ENCODE results near the gene USH2A.

Gene USH2A

DNA sequence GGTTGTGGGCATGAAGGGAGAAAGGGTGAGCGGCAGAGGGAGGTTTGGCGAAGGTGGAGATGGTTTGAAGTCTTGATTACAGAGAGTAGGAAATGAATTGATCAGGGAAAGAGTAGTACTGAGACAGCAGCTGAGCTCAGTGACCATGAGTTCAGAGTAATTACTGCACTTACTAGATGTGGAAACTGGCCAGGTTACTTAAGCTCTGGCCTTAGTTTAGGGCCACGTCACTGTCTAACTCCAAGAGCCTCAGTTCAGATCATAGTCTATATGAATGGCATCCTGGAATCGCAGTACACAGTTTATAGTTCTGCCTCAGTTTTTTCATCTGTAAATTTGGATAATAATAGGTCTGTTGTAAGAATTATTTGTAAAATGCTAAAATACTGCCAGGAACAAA lies 778.1 kb downstream of the USH2A start:
- Histone ChIP-seq H3F3A (ENCODE audit: insufficient read depth) (no peaks in the 10 kb centered on the region), H3K4me3 (ENCODE audit: insufficient read depth, low read length, poor library complexity, severe bottlenecking) (no peak overlapping the region), H3K4me2 (ENCODE audit: low read depth, low read length, poor library complexity, severe bottlenecking) (no peak overlapping the region), H3K27ac (ENCODE audit: low read depth, low read length) (no peak overlapping the region), H3K9me3 (ENCODE audit: insufficient read depth, low read length) (no peaks in the 10 kb centered on the region), H3K9ac (ENCODE audit: low read length) (no peak overlapping the region), H3K79me2 (ENCODE audit: insufficient read depth, low read length) (no peaks in the 10 kb centered on the region), H4K20me1 (ENCODE audit: low read depth, low read length) (no peaks in the 10 kb centered on the region), H3K27me3 (ENCODE audit: low read length) (no peaks in the 10 kb centered on the region), H2AFZ (ENCODE audit: low read depth, low read length, severe bottlenecking) (no peak overlapping the region), H3K36me3 (ENCODE audit: low read length) (no peaks in the 10 kb centered on the region), H3K9me2 (replicated peaks; ENCODE audit: insufficient read depth, low read length) (no peaks in the 10 kb centered on the region)
- TF ChIP-seq EZH2phosphoT487 (conservative IDR thresholded peaks at IDR 0.05; ENCODE audit: low read length), result no peak
- TF ChIP-seq, protein P1, sequence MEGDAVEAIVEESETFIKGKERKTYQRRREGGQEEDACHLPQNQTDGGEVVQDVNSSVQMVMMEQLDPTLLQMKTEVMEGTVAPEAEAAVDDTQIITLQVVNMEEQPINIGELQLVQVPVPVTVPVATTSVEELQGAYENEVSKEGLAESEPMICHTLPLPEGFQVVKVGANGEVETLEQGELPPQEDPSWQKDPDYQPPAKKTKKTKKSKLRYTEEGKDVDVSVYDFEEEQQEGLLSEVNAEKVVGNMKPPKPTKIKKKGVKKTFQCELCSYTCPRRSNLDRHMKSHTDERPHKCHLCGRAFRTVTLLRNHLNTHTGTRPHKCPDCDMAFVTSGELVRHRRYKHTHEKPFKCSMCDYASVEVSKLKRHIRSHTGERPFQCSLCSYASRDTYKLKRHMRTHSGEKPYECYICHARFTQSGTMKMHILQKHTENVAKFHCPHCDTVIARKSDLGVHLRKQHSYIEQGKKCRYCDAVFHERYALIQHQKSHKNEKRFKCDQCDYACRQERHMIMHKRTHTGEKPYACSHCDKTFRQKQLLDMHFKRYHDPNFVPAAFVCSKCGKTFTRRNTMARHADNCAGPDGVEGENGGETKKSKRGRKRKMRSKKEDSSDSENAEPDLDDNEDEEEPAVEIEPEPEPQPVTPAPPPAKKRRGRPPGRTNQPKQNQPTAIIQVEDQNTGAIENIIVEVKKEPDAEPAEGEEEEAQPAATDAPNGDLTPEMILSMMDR (IDR thresholded peaks at IDR 0.05; ENCODE audit: insufficient read depth, low read length, poor library complexity, severe bottlenecking), result no peak

- no peak overlapping the region for H3K27ac ChIP-seq (ENCODE audit: low read depth, low read length)
- TF ChIP-seq EZH2phosphoT487 (conservative IDR thresholded peaks at IDR 0.05; ENCODE audit: low read length), result no peak
- TF ChIP-seq, protein P1 (IDR thresholded peaks at IDR 0.05; ENCODE audit: insufficient read depth, low read length, poor library complexity, severe bottlenecking), result no peak
- no peaks in the 10 kb centered on the region for H3K79me2 ChIP-seq (ENCODE audit: insufficient read depth, low read length)
- no peaks in the 10 kb centered on the region for H4K20me1 ChIP-seq (ENCODE audit: low read depth, low read length)
- no peaks in the 10 kb centered on the region for H3K27me3 ChIP-seq (ENCODE audit: low read length)
- no peak overlapping the region for H2AFZ ChIP-seq (ENCODE audit: low read depth, low read length, severe bottlenecking)
- no peaks in the 10 kb centered on the region for H3K9me3 ChIP-seq (ENCODE audit: insufficient read depth, low read length)
- H3K4me2 ChIP-seq (ENCODE audit: low read depth, low read length, poor library complexity, severe bottlenecking), result no peak overlapping the region
- no peak overlapping the region for H3K4me3 ChIP-seq (ENCODE audit: insufficient read depth, low read length, poor library complexity, severe bottlenecking)
- no peaks in the 10 kb centered on the region for H3K9me2 ChIP-seq (replicated peaks; ENCODE audit: insufficient read depth, low read length)
- no peaks in the 10 kb centered on the region for H3K36me3 ChIP-seq (ENCODE audit: low read length)
- no peaks in the 10 kb centered on the region for H3F3A ChIP-seq (ENCODE audit: insufficient read depth)
- H3K9ac ChIP-seq (ENCODE audit: low read length), result no peak overlapping the region
Observed at GRCh38 chr1:215643592-215644321, 779.5 kb downstream of the USH2A start.

DNA sequence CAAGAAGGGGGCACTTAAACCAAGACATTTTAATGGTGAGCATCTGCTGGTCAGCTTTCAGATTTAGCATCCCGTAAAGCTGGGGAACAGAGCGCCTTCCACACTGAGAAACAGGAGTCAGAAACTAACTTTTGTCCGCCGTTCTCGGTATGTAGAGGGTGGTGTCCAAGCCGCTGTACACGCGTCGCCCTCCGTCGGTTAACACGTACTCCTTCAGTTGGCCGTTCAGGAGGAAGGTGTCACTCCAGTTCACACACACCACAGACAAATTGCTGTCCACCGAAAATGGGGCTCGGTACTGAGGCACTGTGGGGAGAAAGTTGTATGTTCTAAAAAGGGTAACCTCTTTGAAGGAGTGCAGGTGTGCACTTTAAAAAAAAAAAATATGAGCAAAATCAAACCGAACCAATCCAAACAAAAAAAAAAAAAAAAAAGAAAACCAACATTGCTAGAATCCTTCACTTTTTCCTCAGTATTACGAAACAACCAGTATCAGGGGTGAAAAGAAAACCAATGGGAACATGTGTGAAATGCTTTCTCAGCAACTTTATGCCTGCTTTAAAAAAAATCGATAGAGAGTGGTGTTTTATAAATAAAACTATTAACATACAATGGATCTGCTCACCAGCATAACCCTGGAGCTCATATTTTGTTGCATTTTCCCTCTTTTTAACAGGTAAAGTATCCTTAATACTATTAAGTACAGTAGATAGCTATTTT lies 782.7 kb downstream of the USH2A start:
- H3K9me3 ChIP-seq (ENCODE audit: insufficient read depth, low read length), result no peaks in the 10 kb centered on the region
- H3K27ac ChIP-seq (ENCODE audit: low read depth, low read length), result no peak overlapping the region
- no peaks in the 10 kb centered on the region for H3K9me2 ChIP-seq (replicated peaks; ENCODE audit: insufficient read depth, low read length)
- no peaks in the 10 kb centered on the region for H3F3A ChIP-seq (ENCODE audit: insufficient read depth)
- no peaks in the 10 kb centered on the region for H3K36me3 ChIP-seq (ENCODE audit: low read length)
- H3K4me2 ChIP-seq (ENCODE audit: low read depth, low read length, poor library complexity, severe bottlenecking), result no peak overlapping the region
- H3K9ac ChIP-seq (ENCODE audit: low read length), result no peak overlapping the region
- no peak overlapping the region for H2AFZ ChIP-seq (ENCODE audit: low read depth, low read length, severe bottlenecking)
- TF ChIP-seq, protein P1 (IDR thresholded peaks at IDR 0.05; ENCODE audit: insufficient read depth, low read length, poor library complexity, severe bottlenecking), result no peak
- TF ChIP-seq EZH2phosphoT487 (conservative IDR thresholded peaks at IDR 0.05; ENCODE audit: low read length), result no peak
- H3K79me2 ChIP-seq (ENCODE audit: insufficient read depth, low read length), result no peaks in the 10 kb centered on the region
- H3K4me3 ChIP-seq (ENCODE audit: insufficient read depth, low read length, poor library complexity, severe bottlenecking), result no peak overlapping the region
- H3K27me3 ChIP-seq (ENCODE audit: low read length), result no peaks in the 10 kb centered on the region
- no peaks in the 10 kb centered on the region for H4K20me1 ChIP-seq (ENCODE audit: low read depth, low read length)

All from SU-DHL-6 (cell line).